SU-DHL-6 (cell line): ENCODE results near the gene RNF19B.

ENCODE experiments used
- CTCF ChIP-seq: fragments of 200-600 bp; sonication (generic); IDR thresholded peaks from one replicate; pipeline ENCODE4 v1.5.1; 2017; ENCODE audit warnings: antibody characterized with exemption, mild to moderate bottlenecking, low read length, moderate library complexity; ENCODE audit not compliant: insufficient read depth, poor library complexity, severe bottlenecking
- EZH2phosphoT487 ChIP-seq: fragments of 200-600 bp; sonication (generic), shearing (Covaris generic); conservative IDR thresholded peaks from 2 replicates; pipeline ENCODE4 v1.6.1; 2018; ENCODE audit warnings: mild to moderate bottlenecking, antibody characterized with exemption, low read length, moderate library complexity, mixed read lengths

GRCh38 chr1:32890516-32891240, 73.9 kb downstream of the RNF19B start:
- TF ChIP-seq CTCF (no peak), EZH2phosphoT487 (no peak)
